ENCODE measurements around the gene RNASET2.
A peak's percentile ranks its signal among the peaks of the same experiment; 100 is the strongest.
"Not testable (repeated sequence)": the region's sequence is repeated elsewhere in the genome, so short reads cannot be mapped to it uniquely, and the experiment has no call there.

RNASET2 gene

DNA sequence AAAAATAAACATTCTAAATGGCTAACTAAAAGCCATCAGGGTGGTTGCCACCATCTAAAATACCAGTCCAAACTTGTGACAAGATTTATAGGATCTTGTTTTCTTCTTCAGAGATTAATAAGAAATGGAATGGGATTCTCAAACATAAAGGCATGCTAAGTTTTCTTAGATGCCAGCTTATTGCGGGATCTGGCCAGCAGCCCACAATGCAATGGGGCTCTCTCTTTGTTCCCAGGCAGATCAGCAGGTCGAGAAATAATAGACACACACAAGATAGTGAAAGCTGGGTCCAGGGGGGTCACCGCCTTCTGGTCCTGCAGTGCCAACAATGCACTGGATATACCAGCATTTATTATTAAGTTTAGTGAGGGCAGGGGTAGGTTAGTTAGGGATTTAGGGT is 41.4 kb downstream of the RNASET2 start:
- DNase-seq, H3K27me3 Mint-ChIP-seq, H3K9me3 Mint-ChIP-seq, H3K27ac Mint-ChIP-seq, H3K4me3 Mint-ChIP-seq: not testable (repeated sequence)
- Mint-ChIP-seq H3K36me3 (ENCODE audit: low read depth) (peaks cover 23% of the 10 kb centered on the region), H3K4me1 (ENCODE audit: low read depth) (peaks cover 14% of the 10 kb centered on the region)

DNA sequence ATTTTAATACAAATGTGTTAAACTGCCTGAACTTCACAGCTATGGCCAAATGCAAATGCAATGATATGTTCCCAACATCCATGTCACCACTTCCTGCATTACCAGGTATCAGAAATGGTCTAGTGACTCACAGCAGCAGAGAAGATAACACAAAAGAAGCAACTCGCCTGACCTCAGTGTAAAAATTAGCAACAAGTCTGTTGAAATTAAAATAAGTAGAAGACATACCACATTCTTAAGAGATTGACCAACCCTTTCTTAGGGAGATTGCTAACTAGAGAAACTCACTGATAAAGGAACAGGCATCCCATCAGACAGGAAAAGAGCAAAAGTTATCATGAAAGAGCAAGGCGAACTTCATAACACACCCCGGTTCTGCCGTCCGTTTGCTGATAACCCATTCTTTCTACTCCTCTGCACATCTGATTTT is 45.1 kb downstream of the RNASET2 start:
- Mint-ChIP-seq H3K4me3 (no peak overlapping the region), H3K4me1 (ENCODE audit: low read depth) (peaks cover 32% of the 10 kb centered on the region), H3K27ac (no peak overlapping the region), H3K9me3 (no peaks in the 10 kb centered on the region), H3K27me3 (no peaks in the 10 kb centered on the region), H3K36me3 (ENCODE audit: low read depth) (peaks cover 13% of the 10 kb centered on the region)
- DNase-seq, result no peak

DNA sequence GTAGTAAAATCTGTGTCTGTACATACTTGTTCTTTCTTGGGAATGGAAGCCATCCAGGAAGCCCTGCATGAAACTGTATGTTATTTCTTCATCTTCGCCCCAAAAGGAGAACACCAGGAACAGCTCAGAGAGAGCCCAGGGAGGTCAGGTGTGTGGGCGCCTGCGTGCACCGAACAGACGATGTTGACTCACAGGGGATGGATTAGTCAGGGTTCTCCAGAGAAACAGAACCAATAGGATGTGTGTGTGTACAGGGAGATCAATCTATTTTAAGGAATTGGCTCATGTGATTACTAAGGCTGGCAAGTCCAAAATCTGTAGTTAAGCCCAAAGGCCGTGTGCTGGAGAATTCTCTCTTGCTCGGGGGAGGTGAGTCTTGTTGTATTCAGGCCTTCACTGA is 45.7 kb downstream of the RNASET2 start:
- H3K36me3 Mint-ChIP-seq (ENCODE audit: low read depth), result peaks cover 8% of the 10 kb centered on the region
- H3K27ac Mint-ChIP-seq, result no peak overlapping the region
- no peak overlapping the region for H3K4me3 Mint-ChIP-seq
- peaks cover 32% of the 10 kb centered on the region for H3K4me1 Mint-ChIP-seq (ENCODE audit: low read depth)
- DNase-seq, result no peak
- no peaks in the 10 kb centered on the region for H3K9me3 Mint-ChIP-seq
- H3K27me3 Mint-ChIP-seq, result no peaks in the 10 kb centered on the region

GRCh38 chr6:166908811-166909210 is 47.5 kb downstream of the RNASET2 start:
- Mint-ChIP-seq H3K9me3 (no peaks in the 10 kb centered on the region), H3K4me3 (no peak overlapping the region), H3K4me1 (ENCODE audit: low read depth) (peaks cover 32% of the 10 kb centered on the region), H3K27me3 (no peaks in the 10 kb centered on the region), H3K36me3 (ENCODE audit: low read depth) (peaks cover 3% of the 10 kb centered on the region), H3K27ac (no peak overlapping the region)
- no peak for DNase-seq

GRCh38 chr6:166907871-166908806 is 48.2 kb downstream of the RNASET2 start:
- H3K36me3 Mint-ChIP-seq (ENCODE audit: low read depth), result peaks cover 3% of the 10 kb centered on the region
- H3K27ac Mint-ChIP-seq, result peak overlapping the region; percentile 26
- no peak overlapping the region for H3K4me3 Mint-ChIP-seq
- no peaks in the 10 kb centered on the region for H3K9me3 Mint-ChIP-seq
- no peaks in the 10 kb centered on the region for H3K27me3 Mint-ChIP-seq
- DNase-seq, result no peak
- peaks cover 32% of the 10 kb centered on the region for H3K4me1 Mint-ChIP-seq (ENCODE audit: low read depth)

DNA sequence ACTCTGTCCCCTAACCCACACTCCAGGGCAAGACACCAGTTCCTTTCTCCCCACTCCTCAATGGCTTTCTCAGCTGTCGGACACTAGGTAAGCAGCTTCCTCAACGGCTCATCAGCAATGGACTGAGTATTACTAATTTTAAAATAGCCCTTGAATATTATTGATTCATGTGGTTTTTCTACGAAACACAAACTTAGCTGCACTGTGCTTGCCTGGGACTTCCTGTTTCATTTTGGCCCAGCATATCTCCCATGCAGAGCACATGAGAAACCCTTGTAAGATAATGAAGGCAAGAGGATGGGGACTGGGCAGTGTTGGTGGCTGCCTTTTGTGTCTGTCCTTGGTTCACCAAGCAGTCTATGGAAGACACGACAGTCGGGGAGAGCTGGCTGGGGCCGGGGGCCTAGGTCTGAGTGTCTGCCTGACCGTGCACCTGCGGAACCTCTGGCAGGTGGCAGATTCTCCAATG is 48.9 kb downstream of the RNASET2 start:
- H3K9me3 Mint-ChIP-seq, result no peaks in the 10 kb centered on the region
- H3K27ac Mint-ChIP-seq, result peak overlapping the region; percentile 26
- H3K4me3 Mint-ChIP-seq, result no peak overlapping the region
- no peaks in the 10 kb centered on the region for H3K27me3 Mint-ChIP-seq
- DNase-seq, result no peak
- peaks cover 3% of the 10 kb centered on the region for H3K36me3 Mint-ChIP-seq (ENCODE audit: low read depth)
- peaks cover 32% of the 10 kb centered on the region for H3K4me1 Mint-ChIP-seq (ENCODE audit: low read depth)

- H3K27me3 Mint-ChIP-seq, result no peaks in the 10 kb centered on the region
These were observed 49.8 kb downstream of the RNASET2 start for GRCh38 chr6:166906376-166907044.

DNA sequence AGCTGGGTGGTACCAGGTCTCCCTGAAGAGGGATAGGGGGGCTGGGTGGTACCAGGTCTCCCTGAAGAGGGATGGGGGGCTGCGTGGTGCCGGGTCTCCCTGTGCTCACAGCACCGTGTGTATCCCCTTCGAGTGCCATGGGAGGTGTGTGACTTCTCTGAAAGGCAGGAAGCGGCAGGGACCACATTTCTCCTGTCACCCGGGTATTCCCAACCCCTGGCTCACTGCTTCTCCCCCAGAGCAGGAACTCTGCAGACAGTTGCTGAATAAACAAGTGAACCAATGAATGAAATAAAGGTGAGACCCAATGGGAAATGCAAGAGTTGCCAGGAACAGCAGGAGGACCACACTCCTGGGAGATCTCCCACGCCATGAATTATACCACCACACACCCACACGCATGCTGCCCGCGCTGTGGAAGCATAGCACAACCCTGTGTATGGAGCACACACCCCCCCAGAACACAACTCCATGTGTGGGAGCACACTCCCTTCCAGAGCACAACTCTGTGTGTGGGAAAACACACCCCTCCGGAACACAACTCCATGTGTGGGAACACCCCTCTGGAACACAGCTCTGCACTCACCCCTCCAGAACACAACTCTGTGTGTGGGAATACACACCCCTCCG is 50.7 kb downstream of the RNASET2 start:
- no peaks in the 10 kb centered on the region for H3K9me3 Mint-ChIP-seq
- peaks cover 23% of the 10 kb centered on the region for H3K4me1 Mint-ChIP-seq (ENCODE audit: low read depth)
- no peak for DNase-seq
- H3K27me3 Mint-ChIP-seq, result no peaks in the 10 kb centered on the region
- H3K4me3 Mint-ChIP-seq, result no peak overlapping the region
- H3K27ac Mint-ChIP-seq, result no peak overlapping the region
- peaks cover 1% of the 10 kb centered on the region for H3K36me3 Mint-ChIP-seq (ENCODE audit: low read depth)

More at GRCh38 chr6:166906376-166907044, 49.8 kb downstream of the RNASET2 start:
- Mint-ChIP-seq H3K27ac (no peak overlapping the region), H3K9me3 (no peaks in the 10 kb centered on the region), H3K36me3 (ENCODE audit: low read depth) (peaks cover 2% of the 10 kb centered on the region), H3K4me3 (no peak overlapping the region), H3K4me1 (ENCODE audit: low read depth) (peaks cover 31% of the 10 kb centered on the region)
- DNase-seq, result no peak

DNA sequence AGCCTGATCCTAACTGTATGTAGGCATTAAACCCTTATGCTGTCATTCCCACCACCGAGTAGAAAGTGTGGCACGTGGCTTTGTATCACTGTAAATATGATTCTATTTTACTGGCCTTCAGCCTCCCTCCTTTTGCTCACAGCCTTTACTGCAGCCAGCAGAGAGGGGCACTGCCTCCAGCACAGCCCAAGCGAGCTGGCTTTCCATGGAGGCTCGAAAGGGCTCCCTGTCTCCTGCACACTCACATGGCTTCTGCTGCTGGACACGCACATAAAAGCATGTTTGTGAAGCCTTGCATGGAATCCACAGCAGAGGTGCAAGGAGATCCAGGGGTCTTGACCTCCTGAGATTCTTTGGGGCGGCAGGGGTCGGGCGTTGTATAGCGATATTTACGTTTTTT is 51.3 kb downstream of the RNASET2 start:
- DNase-seq, result no peak
- peaks cover 18% of the 10 kb centered on the region for H3K4me1 Mint-ChIP-seq (ENCODE audit: low read depth)
- no peak overlapping the region for H3K4me3 Mint-ChIP-seq
- no peak overlapping the region for H3K27ac Mint-ChIP-seq
- peaks cover 1% of the 10 kb centered on the region for H3K36me3 Mint-ChIP-seq (ENCODE audit: low read depth)
- no peaks in the 10 kb centered on the region for H3K9me3 Mint-ChIP-seq
- H3K27me3 Mint-ChIP-seq, result no peaks in the 10 kb centered on the region

DNA sequence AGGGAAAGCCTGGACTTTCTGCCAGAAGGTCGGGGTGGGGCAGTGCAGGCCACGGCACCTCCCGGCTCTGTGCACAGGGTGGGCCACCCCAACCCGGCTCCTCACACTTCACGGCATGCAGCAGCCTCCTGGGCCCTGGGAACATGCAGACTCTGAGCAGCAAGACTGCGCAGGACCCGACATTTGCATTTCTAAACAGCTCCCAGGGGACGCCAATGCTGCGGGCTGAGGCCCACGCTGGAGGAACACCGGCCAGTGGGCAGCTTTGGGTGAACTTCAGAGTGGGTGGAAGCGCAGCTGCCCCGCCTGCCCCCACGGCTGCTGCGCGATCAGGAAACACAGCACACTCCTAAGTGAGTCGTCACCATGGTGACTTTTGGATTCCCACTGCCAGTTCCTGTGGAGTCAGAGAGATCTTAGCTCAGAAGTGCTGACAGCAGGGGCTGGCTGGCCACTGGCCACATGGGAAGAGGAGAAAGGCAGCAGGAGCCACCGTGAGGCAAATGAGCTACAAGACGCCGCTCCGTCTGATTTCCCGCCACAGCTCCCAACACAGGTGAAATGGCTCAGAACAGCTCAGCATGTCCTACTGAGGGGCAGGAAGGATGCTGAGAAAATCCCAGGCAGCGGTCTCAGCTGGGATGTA is 52.1 kb downstream of the RNASET2 start:
- H3K9me3 Mint-ChIP-seq, result no peaks in the 10 kb centered on the region
- peaks cover 18% of the 10 kb centered on the region for H3K4me1 Mint-ChIP-seq (ENCODE audit: low read depth)
- H3K36me3 Mint-ChIP-seq (ENCODE audit: low read depth), result no peaks in the 10 kb centered on the region
- no peak overlapping the region for H3K27ac Mint-ChIP-seq
- no peak overlapping the region for H3K4me3 Mint-ChIP-seq
- H3K27me3 Mint-ChIP-seq, result no peaks in the 10 kb centered on the region
- DNase-seq, result no peak

GRCh38 chr6:166903500-166903899 is 52.9 kb downstream of the RNASET2 start:
- no peak for DNase-seq
- Mint-ChIP-seq H3K36me3 (ENCODE audit: low read depth) (no peaks in the 10 kb centered on the region), H3K4me3 (no peak overlapping the region), H3K4me1 (ENCODE audit: low read depth) (peaks cover 18% of the 10 kb centered on the region), H3K27me3 (no peaks in the 10 kb centered on the region), H3K9me3 (no peaks in the 10 kb centered on the region), H3K27ac (no peak overlapping the region)

- no peaks in the 10 kb centered on the region for H3K36me3 Mint-ChIP-seq (ENCODE audit: low read depth)
- no peaks in the 10 kb centered on the region for H3K27me3 Mint-ChIP-seq
- H3K4me3 Mint-ChIP-seq, result no peak overlapping the region
- peaks cover 14% of the 10 kb centered on the region for H3K4me1 Mint-ChIP-seq (ENCODE audit: low read depth)
- DNase-seq, result no peak
- no peak overlapping the region for H3K27ac Mint-ChIP-seq
- no peaks in the 10 kb centered on the region for H3K9me3 Mint-ChIP-seq
These were observed 53.3 kb downstream of the RNASET2 start for GRCh38 chr6:166903027-166903426.

GRCh38 chr6:166902211-166902755 is 54.1 kb downstream of the RNASET2 start:
- no peak overlapping the region for H3K4me3 Mint-ChIP-seq
- H3K27me3 Mint-ChIP-seq, result no peaks in the 10 kb centered on the region
- no peak for DNase-seq
- H3K27ac Mint-ChIP-seq, result no peak overlapping the region
- peaks cover 7% of the 10 kb centered on the region for H3K4me1 Mint-ChIP-seq (ENCODE audit: low read depth)
- no peaks in the 10 kb centered on the region for H3K9me3 Mint-ChIP-seq
- no peaks in the 10 kb centered on the region for H3K36me3 Mint-ChIP-seq (ENCODE audit: low read depth)

GRCh38 chr6:166901626-166902025 is 54.7 kb downstream of the RNASET2 start:
- H3K36me3 Mint-ChIP-seq (ENCODE audit: low read depth), result no peaks in the 10 kb centered on the region
- peaks cover under 1% of the 10 kb centered on the region for H3K4me1 Mint-ChIP-seq (ENCODE audit: low read depth)
- H3K27ac Mint-ChIP-seq, result no peak overlapping the region

More at GRCh38 chr6:166901626-166902025, 54.7 kb downstream of the RNASET2 start:
- no peak for DNase-seq
- H3K4me3 Mint-ChIP-seq, result no peak overlapping the region
- no peaks in the 10 kb centered on the region for H3K27me3 Mint-ChIP-seq
- H3K9me3 Mint-ChIP-seq, result no peaks in the 10 kb centered on the region
